Endometrial microvascular endothelial cells (primary cell): ENCODE measurements around the gene GKN2. TPM values are rescaled to one million over a fixed set of nuclear protein-coding genes. Genes with fewer than 3 reads are reported as not detected.

ENCODE experiments used
- in situ Hi-C: cut with HindIII; loops from 2 replicates; pipeline ENCODE4 v1.10.0; 2017; ENCODE audit warnings: low sequenced_read_pairs, low pct_unique_long_range_greater_than_20kb; ENCODE audit errors: inconsistent ontology term
- total RNA-seq: library from RNA; depleted of rRNA; stranded (reverse); fragments of >200 nt; gene quantifications from one replicate; pipeline ENCODE4 v1.2.3, GENCODE V29; 2015; ENCODE audit errors: inconsistent ontology term

Gene GKN2
- total RNA-seq, 1 donor from 2014 or later, result not detected

DNA sequence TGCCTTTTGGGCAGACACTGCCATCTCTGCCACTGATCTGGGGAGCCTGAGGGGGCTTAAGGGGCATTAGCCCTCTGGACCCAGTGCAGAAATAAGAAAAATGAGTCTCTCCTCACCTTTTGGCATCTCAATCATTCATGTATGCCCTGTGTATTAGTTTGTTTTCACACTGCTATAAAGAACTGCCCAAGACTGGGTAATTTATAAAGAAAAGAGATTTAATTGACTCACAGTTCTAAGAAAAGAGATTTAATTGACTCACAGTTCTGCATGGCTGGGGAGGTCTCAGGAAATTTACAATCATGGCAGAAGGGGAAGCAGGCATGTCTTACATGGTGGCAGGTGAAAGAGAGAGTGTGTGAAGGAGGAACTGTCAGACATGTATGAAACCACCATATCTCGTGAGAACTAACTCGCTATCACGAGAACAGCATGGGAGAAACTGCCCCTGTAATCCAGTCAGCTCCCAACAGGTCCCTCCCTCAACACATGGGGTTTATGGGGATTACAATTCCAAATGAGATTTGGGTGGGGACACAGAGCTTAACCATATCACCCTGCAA lies 21.5 kb downstream of the GKN2 start:
- in situ Hi-C loops, result no loop called here

DNA sequence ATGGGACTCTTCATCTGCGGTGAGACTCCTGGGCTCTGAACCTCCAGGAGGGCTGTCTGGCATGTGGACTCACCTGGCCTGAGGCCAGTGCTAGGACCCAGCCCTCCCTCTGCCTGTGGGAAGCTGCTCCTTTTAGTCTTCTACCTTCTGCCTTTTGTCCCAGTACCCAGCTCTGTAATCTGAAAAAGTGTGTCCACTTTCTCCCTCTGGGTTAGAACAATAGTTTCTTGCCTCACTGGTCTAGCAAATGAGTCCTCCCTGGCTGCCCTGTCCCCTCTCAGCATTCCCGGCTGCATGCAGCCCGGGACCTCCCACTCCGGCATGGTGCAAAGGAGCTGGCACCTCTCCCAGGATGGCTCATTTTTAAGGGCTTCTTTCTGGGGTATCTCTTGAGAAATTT lies 25.9 kb downstream of the GKN2 start:
- in situ Hi-C loops, result no loop called here

DNA sequence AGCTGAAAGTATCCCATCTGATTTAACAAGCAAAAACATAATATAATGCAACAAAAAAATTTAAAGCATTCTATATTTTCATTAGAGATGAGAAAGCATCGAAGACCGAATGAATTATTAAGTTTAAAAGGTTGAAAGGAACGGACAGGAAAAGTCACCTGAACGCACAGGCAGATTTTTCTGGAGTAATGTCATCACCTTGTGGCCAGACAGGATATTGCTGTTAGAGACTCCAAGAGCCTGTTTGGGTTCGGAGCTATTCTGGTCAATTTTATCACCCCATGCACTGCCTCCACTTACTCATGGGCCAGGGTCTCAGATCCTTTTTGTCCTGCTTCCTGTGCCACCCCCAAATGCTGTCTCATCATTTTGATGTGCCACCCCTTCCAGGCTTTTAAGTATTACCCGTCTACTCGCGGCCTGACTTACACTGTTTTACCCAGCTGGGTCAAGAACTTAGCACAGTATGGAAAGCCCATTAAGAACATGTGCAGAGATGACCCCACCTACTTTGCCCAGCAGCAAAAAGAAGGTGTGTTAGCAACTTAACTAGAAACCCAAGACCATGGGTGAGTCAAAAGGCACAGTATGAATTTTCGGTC lies 27.3 kb downstream of the GKN2 start:
- in situ Hi-C loops, result no loop called here

DNA sequence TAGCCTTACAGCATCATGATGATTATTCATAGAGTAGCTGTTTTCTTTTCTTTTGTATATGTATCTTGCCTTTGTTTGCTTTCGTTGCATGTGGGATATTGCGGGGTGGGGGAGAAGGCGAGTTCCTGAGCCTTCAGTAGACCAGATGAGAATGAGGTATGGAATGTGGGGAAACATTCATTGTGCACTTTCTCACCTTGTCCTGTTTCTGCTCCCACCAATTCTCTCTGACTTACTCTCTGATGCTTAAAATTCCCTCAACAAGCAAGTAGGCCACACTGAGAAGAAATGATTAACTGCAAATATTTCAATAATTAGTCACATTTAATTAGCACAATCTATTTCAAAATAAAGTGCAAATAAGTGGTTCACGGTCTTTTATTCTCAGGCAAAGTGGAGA lies 31.0 kb downstream of the GKN2 start:
- in situ Hi-C loops, result no loop called here

DNA sequence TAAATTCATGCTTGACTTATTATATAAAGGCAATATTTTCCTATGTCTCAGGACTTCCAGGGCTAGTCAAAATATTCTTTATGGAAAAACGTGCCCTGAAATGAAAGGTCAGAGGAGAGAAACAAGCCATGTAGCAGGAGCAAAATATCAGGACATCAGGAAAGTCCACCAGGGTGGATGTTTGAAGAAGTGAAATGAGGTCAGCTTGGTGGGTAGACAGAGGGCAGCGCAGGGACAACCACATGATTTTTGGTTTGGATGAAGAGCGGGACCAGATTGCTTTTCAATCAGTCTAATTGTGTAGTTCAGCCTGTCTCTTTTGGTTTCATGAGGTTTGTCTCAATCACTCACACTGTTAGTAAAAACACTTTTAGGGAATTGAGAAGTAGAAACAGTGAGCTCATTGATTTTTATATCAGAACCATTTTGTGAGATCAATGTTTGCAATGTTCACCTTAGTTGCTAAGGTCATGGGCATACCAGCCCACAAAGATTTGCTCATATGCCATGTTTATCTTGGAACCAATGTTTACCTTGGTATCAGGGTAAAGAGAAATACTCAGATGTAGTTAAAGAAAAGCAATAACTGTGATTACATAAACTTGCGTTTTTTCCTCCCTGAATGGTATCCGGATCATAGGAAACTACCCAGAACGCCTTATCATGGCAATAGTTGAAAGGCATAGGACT lies 32.1 kb downstream of the GKN2 start:
- in situ Hi-C loops, result no loop called here

DNA sequence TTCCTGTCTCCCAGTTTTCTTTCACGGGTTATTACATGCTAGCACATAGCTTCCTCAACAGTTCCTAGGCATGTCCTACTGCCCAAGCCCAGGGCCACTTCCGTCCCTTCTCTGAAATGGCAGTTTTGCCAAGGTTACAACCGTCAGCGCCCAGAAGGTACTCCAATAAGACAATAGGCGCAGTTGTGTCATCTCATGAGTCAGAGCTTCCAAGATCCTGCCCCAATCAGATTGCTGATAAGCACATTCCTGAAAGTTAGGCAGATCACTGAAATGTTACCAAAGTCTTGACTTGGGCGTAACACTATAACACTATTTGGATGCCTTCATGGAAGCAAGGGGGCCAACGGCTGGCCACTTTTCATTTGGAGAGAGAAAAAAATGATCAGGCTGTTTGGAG lies 34.2 kb downstream of the GKN2 start:
- in situ Hi-C loops, result no loop called here

DNA sequence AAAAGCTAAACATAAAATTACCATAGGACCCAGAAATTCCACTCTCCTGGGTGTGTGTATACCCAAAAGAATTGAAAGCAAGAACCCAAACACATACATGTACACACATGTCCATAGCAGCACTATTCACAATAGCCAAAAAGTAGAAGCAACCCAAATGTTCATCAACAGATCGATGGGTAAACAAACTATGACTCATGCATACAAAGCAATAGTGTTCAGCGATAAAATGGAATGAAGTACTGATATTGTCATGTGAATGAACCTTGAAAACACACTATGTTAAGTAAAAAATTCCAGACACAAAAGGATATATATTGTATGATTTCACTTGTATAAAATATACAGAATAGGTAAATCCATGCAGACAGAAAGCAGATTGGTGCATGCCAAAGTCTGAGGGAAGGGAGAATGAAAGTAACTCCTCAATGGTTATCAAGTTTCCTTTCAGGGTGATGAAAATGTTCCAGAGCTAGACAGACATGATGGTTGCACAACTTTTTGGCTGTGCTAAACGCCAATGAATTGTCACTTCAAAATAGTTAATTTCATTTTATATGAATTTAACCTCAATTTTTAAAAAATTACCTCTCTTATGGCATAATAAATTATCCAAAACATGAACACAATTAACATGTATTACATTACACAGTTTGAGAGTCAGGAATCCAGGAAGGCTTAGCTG lies 35.5 kb downstream of the GKN2 start:
- in situ Hi-C loops, result no loop called here

DNA sequence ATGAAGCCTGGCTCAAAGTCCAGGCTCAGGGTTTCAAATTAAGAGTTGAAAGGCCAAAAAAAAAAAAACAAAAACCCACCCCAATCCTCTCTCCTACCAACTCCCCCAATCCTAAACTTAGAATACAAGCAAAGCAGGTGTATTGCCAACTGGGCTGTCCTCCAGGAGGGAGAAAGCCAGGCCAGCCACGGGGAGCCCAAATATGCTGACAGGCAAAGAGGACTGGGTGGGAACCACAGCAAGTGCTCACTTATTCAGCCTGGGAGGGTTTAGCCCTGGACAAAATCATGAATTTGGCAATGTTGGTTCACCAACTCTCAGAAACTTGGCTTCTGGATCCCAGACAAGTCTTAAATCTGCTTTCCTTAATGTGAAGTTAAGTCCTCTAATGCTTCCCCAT lies 36.5 kb downstream of the GKN2 start:
- in situ Hi-C loops, result no loop called here

DNA sequence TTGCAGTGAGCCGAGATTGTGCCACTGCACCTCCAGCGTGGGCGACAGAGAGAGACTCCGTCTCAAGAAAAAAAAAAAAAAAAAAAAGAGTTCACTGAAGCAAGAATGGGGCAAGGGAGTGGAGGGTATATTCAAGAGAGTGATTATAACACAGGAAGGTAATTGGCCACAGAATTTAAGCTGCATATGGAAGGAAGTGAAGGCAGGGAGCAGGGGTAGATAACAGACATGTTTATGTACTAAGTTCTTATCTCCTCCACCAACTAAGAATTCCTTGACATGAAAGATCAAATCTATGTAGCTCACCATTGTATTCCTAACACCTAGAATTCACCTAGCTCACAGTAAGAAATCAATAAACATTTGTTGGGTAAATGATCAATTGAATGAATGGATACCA lies 37.3 kb downstream of the GKN2 start:
- in situ Hi-C loops, result no loop called here

DNA sequence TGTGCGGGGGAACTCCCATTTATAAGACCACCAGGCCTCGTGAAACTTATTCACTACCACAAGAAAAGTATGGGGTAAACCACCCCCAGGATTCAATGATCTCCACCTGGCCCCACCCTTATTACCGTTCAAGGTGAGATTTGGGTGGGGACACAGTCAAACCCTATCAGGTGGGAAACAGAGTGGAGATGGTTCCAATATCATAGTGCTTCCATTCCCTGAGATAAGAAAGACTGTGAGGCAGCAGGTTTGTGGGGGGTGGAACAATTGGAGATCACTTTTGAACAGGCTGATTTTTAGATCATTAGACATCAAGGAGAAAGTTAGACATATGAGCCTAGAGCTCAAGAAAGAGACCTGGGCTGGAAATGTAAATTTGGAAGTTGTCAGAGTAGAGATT lies 39.3 kb downstream of the GKN2 start:
- in situ Hi-C loops, result no loop called here

DNA sequence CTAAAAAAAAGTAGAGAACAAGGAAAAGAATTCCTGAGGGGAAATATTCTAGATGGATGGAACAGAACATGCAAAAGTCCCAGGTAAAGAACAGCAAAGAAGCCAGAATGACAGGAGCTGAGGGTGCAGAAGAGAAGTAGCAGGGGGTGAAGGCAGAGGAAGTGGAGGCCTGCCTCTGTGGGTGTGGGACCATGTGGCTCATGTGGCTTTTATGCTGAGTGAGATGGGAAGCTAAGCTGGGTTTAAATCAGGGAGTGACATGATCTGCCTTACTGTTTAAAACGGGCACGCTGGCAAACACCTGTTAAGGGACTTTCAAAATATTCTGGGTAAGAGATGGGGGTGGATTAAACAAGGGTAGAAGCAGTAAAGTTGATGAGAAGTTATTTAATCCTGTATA lies 40.0 kb downstream of the GKN2 start:
- in situ Hi-C loops, result no loop called here

DNA sequence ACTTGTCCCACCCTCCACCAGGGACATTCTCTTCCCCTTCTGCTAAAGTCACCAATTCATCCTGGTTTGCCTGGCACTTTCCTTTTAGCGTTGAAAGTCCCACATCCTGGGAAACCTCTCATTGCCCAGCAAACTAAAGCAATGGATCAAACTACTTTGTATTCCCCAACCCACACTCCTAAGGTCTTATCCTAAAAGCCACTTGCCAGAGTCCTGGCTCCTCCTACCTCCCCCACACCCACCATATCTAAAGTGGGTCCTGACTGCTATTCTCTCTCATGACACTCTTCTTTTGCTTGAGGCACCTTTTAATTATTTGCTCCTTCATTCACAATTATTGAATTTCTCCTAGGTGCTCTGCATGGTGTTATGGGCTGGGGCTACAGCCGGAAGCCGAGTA lies 40.6 kb downstream of the GKN2 start:
- in situ Hi-C loops, result no loop called here

DNA sequence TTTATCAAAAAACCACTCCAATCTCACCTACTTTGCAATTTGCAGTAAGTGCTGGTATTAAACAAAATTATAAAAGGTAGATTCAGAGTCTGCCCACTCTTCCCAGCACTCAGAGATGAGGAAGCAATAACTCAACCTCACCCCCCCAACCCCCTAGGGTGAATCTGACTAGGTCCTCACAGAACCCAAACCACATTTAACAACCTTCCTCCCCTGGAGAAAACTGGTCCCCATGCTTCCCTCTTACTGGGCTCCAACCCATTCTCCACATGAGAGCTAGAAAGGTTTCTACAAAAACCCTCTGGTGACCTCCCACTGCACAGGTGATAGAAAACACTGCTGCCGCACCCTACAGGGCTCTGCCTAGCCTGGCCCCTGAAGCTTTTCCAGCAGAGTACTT lies 41.0 kb downstream of the GKN2 start:
- in situ Hi-C loops, result no loop called here

DNA sequence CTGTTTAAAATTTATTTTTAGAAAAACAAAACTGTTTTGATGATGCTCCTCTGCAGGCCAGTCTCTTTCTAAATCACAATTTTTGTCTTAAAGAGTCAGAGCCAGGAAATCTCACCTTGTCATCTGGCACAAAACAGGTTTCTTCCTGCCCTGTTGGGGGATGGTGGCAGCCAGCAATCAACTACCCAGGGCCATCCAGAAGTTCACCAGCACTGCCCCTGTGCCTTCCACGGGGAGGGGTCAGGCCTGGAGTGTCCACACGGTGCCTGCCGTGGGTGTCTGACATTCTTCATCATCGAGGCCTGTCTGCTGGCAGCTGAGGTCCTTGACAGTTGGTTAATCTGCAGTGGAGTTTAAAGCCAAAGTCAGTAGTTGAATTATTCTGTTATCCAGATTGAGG lies 41.4 kb downstream of the GKN2 start:
- in situ Hi-C loops, result no loop called here

DNA sequence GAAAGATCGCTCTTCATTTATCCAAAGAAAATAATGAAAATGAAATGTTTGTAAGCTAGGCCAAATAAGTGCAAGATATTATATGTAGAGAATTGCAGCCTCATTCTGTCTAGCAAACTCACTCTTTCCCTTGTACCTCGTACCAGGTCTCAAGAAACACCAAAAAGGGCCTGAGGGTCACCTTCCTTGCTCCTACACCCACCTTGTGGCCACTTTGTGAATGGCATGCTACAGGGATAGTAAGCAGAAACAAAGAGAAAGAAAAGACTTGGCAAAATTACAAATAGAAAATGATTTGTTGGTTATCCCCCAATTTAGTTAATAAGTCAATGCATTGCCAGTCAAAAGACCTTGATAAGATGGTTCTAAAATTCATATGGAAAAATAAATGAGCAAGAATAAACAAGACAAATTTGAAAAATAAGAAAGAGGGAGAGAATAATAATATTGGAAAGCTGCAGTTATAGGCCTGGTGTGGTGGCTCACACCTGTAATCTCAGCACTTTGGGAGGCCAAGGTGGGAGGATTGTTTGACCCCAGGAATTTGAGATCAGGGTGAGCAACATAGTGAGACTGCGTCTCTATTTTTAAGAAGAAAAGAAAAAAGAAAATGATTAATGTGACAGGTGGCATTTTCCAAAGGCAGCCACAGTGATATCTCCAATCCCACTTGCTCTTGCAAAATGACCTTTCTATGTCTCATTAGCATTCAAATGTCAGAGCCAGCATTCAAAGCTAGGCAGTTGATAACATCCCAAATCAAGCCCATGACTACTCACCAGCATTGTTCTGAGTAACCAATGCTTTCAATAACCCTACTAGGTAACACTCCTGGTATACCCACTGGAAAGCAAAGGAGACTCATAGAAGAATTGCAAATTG lies 42.7 kb downstream of the GKN2 start:
- in situ Hi-C loops, result no loop called here

DNA sequence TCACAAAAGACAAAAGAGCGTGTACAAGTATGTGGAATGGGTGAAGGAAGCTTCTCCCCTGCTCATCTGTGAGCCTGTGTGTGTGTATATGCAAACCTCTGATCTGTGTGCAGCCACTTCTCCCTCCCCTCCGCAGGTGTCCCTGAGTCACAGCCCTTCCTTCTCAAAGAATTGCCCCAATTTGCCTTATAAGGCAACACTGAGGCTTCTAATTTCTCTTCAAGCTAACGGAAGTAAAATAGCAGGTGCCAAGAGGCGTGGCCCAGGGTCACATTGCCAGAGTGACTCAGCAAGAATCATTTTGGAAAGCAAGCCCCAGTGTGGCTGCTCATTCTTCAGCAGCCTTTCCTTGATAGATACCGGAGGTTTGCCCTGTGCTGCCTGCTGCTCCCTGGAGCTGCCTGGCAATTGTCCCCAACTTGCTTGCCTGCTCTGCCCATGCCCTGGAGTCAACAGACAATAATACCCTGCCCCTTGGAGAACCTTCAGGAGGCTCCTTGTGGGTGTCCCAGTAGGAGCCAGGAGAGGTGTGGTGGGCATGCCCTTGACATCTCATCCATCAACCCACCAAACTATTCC lies 44.2 kb downstream of the GKN2 start:
- in situ Hi-C loops, result no loop called here

DNA sequence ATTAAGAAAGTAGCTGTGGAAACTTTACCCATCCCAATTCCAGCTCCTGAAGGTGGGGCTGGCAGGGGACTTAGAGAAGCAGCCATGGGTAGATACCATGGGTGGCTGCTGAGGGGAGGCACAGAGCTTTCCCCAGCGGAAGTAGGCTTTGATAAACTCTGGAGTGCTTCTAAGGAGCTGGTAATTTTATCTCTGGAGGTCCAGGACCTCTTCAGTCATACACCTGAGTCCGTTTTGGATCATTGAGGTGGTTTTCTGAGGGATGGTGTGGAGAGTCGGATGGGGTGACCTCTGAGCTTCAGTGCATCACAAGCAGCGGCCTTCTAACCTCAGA lies 44.8 kb downstream of the GKN2 start:
- in situ Hi-C loops, result no loop called here

DNA sequence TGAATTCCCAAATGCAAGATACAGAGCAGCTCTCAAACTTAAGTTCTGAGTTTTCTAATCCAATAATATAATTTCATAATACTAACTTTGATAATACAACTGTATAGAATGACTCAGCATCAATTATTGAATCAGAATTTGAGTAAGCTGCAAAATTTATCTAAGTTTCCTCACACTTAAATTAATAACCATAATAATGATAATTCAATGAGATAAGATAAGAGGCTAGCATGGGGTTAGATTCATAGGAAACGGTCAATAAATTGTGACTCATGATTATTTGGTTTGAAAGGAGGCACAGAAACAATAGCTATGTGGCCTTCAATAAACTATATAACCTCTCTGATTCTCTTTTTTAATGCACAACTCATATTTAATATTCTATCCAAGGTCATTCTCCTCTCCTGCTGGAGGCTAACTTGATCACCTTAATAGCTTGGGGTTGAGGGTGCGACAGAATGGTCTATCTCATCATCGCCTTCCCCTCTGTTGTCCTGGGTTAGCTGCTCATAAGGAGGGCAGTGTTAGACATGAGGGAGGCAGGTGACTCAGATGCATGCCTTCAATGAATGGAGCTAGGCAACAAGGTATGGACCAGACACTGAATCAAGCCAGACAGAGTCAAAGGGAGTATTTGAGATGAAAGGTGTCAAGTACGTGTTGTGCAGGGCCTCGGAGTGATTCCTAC lies 45.3 kb downstream of the GKN2 start:
- in situ Hi-C loops, result no loop called here

DNA sequence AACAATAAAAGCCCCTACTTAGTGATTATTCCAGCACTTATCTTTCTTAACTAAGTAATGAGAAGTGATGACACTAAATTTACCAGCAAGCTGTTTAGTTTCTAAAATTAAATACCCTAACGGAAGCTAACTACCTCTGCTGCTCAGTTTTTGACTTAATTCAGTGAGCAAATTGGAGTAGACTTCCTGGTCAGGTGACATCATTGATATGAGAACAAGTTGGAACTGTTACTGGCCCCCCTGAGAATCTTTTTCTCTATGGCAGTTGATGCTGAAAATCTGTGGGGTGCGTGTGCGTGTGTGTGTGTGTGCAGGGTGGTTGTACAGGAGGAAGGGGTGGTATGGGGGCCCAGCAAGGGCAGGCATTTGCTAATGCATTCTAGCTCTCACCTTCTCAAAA lies 46.0 kb downstream of the GKN2 start:
- in situ Hi-C loops, result no loop called here
